Measurements from ENCODE around the gene RTN4RL2.

RTN4RL2 gene

GRCh38 chr11:57464539-57465181 lies 4.3 kb downstream of the RTN4RL2 start:
- WGBS, 2 experiments (ENCODE audit: insufficient coverage in 2 of 2) = 82 to 88% methylated on average over 20 to 25 of the region's 30 CpGs
- peaks cover 3% of the 10 kb centered on the region for H3K4me1 ChIP-seq (ENCODE audit: control insufficient read depth, insufficient read depth, low read length, poor library complexity, severe bottlenecking)
- H3K36me3 ChIP-seq (ENCODE audit: control insufficient read depth, insufficient read depth, low read length) = no peaks in the 10 kb centered on the region
- H3K27ac ChIP-seq (ENCODE audit: low read depth, low read length, severe bottlenecking) = no peak overlapping the region
- H3K4me3 ChIP-seq (ENCODE audit: extremely low read depth, insufficient read depth, low read length, poor library complexity, severe bottlenecking) = no peak overlapping the region
- no peaks in the 10 kb centered on the region for H3K9me3 ChIP-seq (ENCODE audit: control insufficient read depth, low read length)

- no peaks in the 10 kb centered on the region for H3K9me3 ChIP-seq (ENCODE audit: control insufficient read depth, low read length)
- 67 to 96% methylated on average over 3 of the region's 4 CpGs for WGBS, 2 experiments (ENCODE audit: insufficient coverage in 2 of 2)
- no peak overlapping the region for H3K27ac ChIP-seq (ENCODE audit: low read depth, low read length, severe bottlenecking)
- H3K4me1 ChIP-seq (ENCODE audit: control insufficient read depth, insufficient read depth, low read length, poor library complexity, severe bottlenecking) = no peaks in the 10 kb centered on the region
- H3K36me3 ChIP-seq (ENCODE audit: control insufficient read depth, insufficient read depth, low read length) = no peaks in the 10 kb centered on the region
- no peak overlapping the region for H3K4me3 ChIP-seq (ENCODE audit: extremely low read depth, insufficient read depth, low read length, poor library complexity, severe bottlenecking)
These were observed 6.4 kb downstream of the RTN4RL2 start for GRCh38 chr11:57466680-57467079.

- Histone ChIP-seq H3K36me3 (ENCODE audit: control insufficient read depth, insufficient read depth, low read length) (no peaks in the 10 kb centered on the region), H3K9me3 (ENCODE audit: control insufficient read depth, low read length) (no peaks in the 10 kb centered on the region), H3K4me3 (ENCODE audit: extremely low read depth, insufficient read depth, low read length, poor library complexity, severe bottlenecking) (no peak overlapping the region), H3K27ac (ENCODE audit: low read depth, low read length, severe bottlenecking) (no peak overlapping the region), H3K4me1 (ENCODE audit: control insufficient read depth, insufficient read depth, low read length, poor library complexity, severe bottlenecking) (no peaks in the 10 kb centered on the region)
- WGBS, 2 experiments (ENCODE audit: insufficient coverage in 2 of 2) = 75 to 88% methylated on average over 17 to 23 of the region's 23 CpGs
These were observed 7.3 kb downstream of the RTN4RL2 start for GRCh38 chr11:57467508-57468157.

GRCh38 chr11:57468276-57468675 lies 7.9 kb downstream of the RTN4RL2 start:
- H3K4me1 ChIP-seq (ENCODE audit: control insufficient read depth, insufficient read depth, low read length, poor library complexity, severe bottlenecking) = no peaks in the 10 kb centered on the region
- H3K27ac ChIP-seq (ENCODE audit: low read depth, low read length, severe bottlenecking) = no peak overlapping the region
- H3K9me3 ChIP-seq (ENCODE audit: control insufficient read depth, low read length) = no peaks in the 10 kb centered on the region
- WGBS, 2 experiments (ENCODE audit: insufficient coverage in 2 of 2) = 63 to 77% methylated on average over 2 to 3 of the region's 4 CpGs
- no peak overlapping the region for H3K4me3 ChIP-seq (ENCODE audit: extremely low read depth, insufficient read depth, low read length, poor library complexity, severe bottlenecking)
- no peaks in the 10 kb centered on the region for H3K36me3 ChIP-seq (ENCODE audit: control insufficient read depth, insufficient read depth, low read length)

- H3K4me3 ChIP-seq (ENCODE audit: extremely low read depth, insufficient read depth, low read length, poor library complexity, severe bottlenecking) = no peak overlapping the region
- H3K4me1 ChIP-seq (ENCODE audit: control insufficient read depth, insufficient read depth, low read length, poor library complexity, severe bottlenecking) = no peaks in the 10 kb centered on the region
- H3K27ac ChIP-seq (ENCODE audit: low read depth, low read length, severe bottlenecking) = no peak overlapping the region
- H3K9me3 ChIP-seq (ENCODE audit: control insufficient read depth, low read length) = no peaks in the 10 kb centered on the region
- WGBS, 2 experiments (ENCODE audit: insufficient coverage in 2 of 2) = 86 to 100% methylated on average over 1 to 3 of the region's 5 CpGs
- H3K36me3 ChIP-seq (ENCODE audit: control insufficient read depth, insufficient read depth, low read length) = no peaks in the 10 kb centered on the region
These were observed 8.9 kb downstream of the RTN4RL2 start for GRCh38 chr11:57469268-57469667.

- H3K4me3 ChIP-seq (ENCODE audit: extremely low read depth, insufficient read depth, low read length, poor library complexity, severe bottlenecking) = no peak overlapping the region
- H3K36me3 ChIP-seq (ENCODE audit: control insufficient read depth, insufficient read depth, low read length) = no peaks in the 10 kb centered on the region
- no peaks in the 10 kb centered on the region for H3K4me1 ChIP-seq (ENCODE audit: control insufficient read depth, insufficient read depth, low read length, poor library complexity, severe bottlenecking)
- H3K9me3 ChIP-seq (ENCODE audit: control insufficient read depth, low read length) = no peaks in the 10 kb centered on the region
- WGBS, 2 experiments (ENCODE audit: insufficient coverage in 2 of 2) = 91 to 100% methylated on average over 1 to 3 of the region's 3 CpGs
- no peak overlapping the region for H3K27ac ChIP-seq (ENCODE audit: low read depth, low read length, severe bottlenecking)
These were observed 11.2 kb downstream of the RTN4RL2 start for GRCh38 chr11:57471496-57471895.

- 34 to 38% methylated on average over 5 of the region's 6 CpGs for WGBS, 2 experiments (ENCODE audit: insufficient coverage in 2 of 2)
These were observed 13.0 kb downstream of the RTN4RL2 start for GRCh38 chr11:57473285-57473841.

GRCh38 chr11:57474017-57474802 lies 13.9 kb downstream of the RTN4RL2 start:
- H3K4me3 ChIP-seq (ENCODE audit: extremely low read depth, insufficient read depth, low read length, poor library complexity, severe bottlenecking) = no peak overlapping the region
- H3K9me3 ChIP-seq (ENCODE audit: control insufficient read depth, low read length) = no peaks in the 10 kb centered on the region
- no peak overlapping the region for H3K27ac ChIP-seq (ENCODE audit: low read depth, low read length, severe bottlenecking)
- no peaks in the 10 kb centered on the region for H3K4me1 ChIP-seq (ENCODE audit: control insufficient read depth, insufficient read depth, low read length, poor library complexity, severe bottlenecking)
- 66 to 71% methylated on average over 7 to 8 of the region's 9 CpGs for WGBS, 2 experiments (ENCODE audit: insufficient coverage in 2 of 2)
- H3K36me3 ChIP-seq (ENCODE audit: control insufficient read depth, insufficient read depth, low read length) = no peaks in the 10 kb centered on the region

More at GRCh38 chr11:57473285-57473841, 13.0 kb downstream of the RTN4RL2 start:
- H3K4me1 ChIP-seq (ENCODE audit: control insufficient read depth, insufficient read depth, low read length, poor library complexity, severe bottlenecking) = no peaks in the 10 kb centered on the region
- no peaks in the 10 kb centered on the region for H3K9me3 ChIP-seq (ENCODE audit: control insufficient read depth, low read length)
- no peak overlapping the region for H3K4me3 ChIP-seq (ENCODE audit: extremely low read depth, insufficient read depth, low read length, poor library complexity, severe bottlenecking)
- no peak overlapping the region for H3K27ac ChIP-seq (ENCODE audit: low read depth, low read length, severe bottlenecking)
- H3K36me3 ChIP-seq (ENCODE audit: control insufficient read depth, insufficient read depth, low read length) = no peaks in the 10 kb centered on the region

- Histone ChIP-seq H3K36me3 (ENCODE audit: control insufficient read depth, insufficient read depth, low read length) (no peaks in the 10 kb centered on the region), H3K4me3 (ENCODE audit: extremely low read depth, insufficient read depth, low read length, poor library complexity, severe bottlenecking) (no peak overlapping the region), H3K27ac (ENCODE audit: low read depth, low read length, severe bottlenecking) (no peak overlapping the region), H3K4me1 (ENCODE audit: control insufficient read depth, insufficient read depth, low read length, poor library complexity, severe bottlenecking) (no peaks in the 10 kb centered on the region), H3K9me3 (ENCODE audit: control insufficient read depth, low read length) (no peaks in the 10 kb centered on the region)
- 97 to 100% methylated on average over 1 to 4 of the region's 5 CpGs for WGBS, 2 experiments (ENCODE audit: insufficient coverage in 2 of 2)
These were observed 14.4 kb downstream of the RTN4RL2 start for GRCh38 chr11:57474803-57475115.

GRCh38 chr11:57475191-57475590 lies 14.9 kb downstream of the RTN4RL2 start:
- no peaks in the 10 kb centered on the region for H3K9me3 ChIP-seq (ENCODE audit: control insufficient read depth, low read length)
- no peaks in the 10 kb centered on the region for H3K4me1 ChIP-seq (ENCODE audit: control insufficient read depth, insufficient read depth, low read length, poor library complexity, severe bottlenecking)
- no peak overlapping the region for H3K4me3 ChIP-seq (ENCODE audit: extremely low read depth, insufficient read depth, low read length, poor library complexity, severe bottlenecking)
- 70 to 83% methylated on average over 1 of the region's 1 CpG for WGBS, 2 experiments (ENCODE audit: insufficient coverage in 2 of 2)
- no peaks in the 10 kb centered on the region for H3K36me3 ChIP-seq (ENCODE audit: control insufficient read depth, insufficient read depth, low read length)
- H3K27ac ChIP-seq (ENCODE audit: low read depth, low read length, severe bottlenecking) = no peak overlapping the region
